ENCODE measurements around the gene NRCAM.

The NRCAM gene

GRCh38 chr7:108453320-108453719 is 2.9 kb downstream of the NRCAM start:
- no peak for DNase-seq (ENCODE audit: low read depth)
- no peak for TF ChIP-seq CTCF (conservative IDR thresholded peaks at IDR 0.05; ENCODE audit: low read depth, low read length)
- H3K4me3 ChIP-seq (ENCODE audit: low read depth, low read length), result no peak overlapping the region

- peak; percentile 78 for TF ChIP-seq CTCF (conservative IDR thresholded peaks at IDR 0.05; ENCODE audit: low read depth, low read length)
- DNase-seq (ENCODE audit: low read depth), result peak; percentile 68
- no peak overlapping the region for H3K4me3 ChIP-seq (ENCODE audit: low read depth, low read length)
These were observed 3.5 kb downstream of the NRCAM start for GRCh38 chr7:108452707-108453106.

- DNase-seq (ENCODE audit: low read depth), result no peak
- TF ChIP-seq CTCF (conservative IDR thresholded peaks at IDR 0.05; ENCODE audit: low read depth, low read length), result no peak
- H3K4me3 ChIP-seq (ENCODE audit: low read depth, low read length), result no peak overlapping the region
These were observed 4.9 kb downstream of the NRCAM start for GRCh38 chr7:108451296-108451848.

GRCh38 chr7:108450160-108450559 is 6.1 kb downstream of the NRCAM start:
- no peak for DNase-seq (ENCODE audit: low read depth)
- TF ChIP-seq CTCF (conservative IDR thresholded peaks at IDR 0.05; ENCODE audit: low read depth, low read length), result no peak
- H3K4me3 ChIP-seq (ENCODE audit: low read depth, low read length), result no peak overlapping the region

- no peak for TF ChIP-seq CTCF (conservative IDR thresholded peaks at IDR 0.05; ENCODE audit: low read depth, low read length)
- no peak overlapping the region for H3K4me3 ChIP-seq (ENCODE audit: low read depth, low read length)
These were observed 6.7 kb downstream of the NRCAM start for GRCh38 chr7:108449521-108449920.

GRCh38 chr7:108448584-108449505 is 7.4 kb downstream of the NRCAM start:
- no peak for TF ChIP-seq CTCF (conservative IDR thresholded peaks at IDR 0.05; ENCODE audit: low read depth, low read length)
- no peak overlapping the region for H3K4me3 ChIP-seq (ENCODE audit: low read depth, low read length)
- DNase-seq (ENCODE audit: low read depth), result no peak

More at GRCh38 chr7:108449521-108449920, 6.7 kb downstream of the NRCAM start:
- DNase-seq (ENCODE audit: low read depth), result no peak
